Inflammatory macrophage treated with lipopolysaccharide for 1 hour (primary cell): ENCODE data around the gene FOXP1.

Experiments
- DNase-seq, 2 donors: peaks; one replicate each; pipeline ENCODE4 v3.0.0-alpha.2; 2020 to 2022

Gene FOXP1

GRCh38 chr3:71421820-71422566 is 161.5 kb downstream of the FOXP1 start:
- no peak for DNase-seq

- DNase-seq, result no peak
Observed at GRCh38 chr3:71421475-71421819, 162.1 kb downstream of the FOXP1 start.

DNA sequence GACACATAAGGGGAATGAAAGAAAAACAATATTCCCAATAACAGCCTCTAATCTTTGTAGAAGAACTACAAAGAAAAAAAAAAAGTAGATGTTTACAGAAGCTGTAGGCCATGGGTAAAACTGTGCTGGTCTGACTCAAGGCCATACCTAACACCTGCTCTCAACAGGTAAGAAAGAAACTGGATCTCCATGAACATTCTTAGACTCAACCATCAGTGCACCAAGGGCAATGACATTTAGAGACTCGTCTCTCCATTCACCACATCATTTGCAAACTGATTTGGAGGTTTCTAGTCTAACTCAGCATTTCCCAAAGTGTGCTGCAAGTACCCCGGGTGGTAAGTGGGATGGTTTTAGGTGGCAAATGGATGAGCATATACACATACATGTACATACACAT is 164.2 kb downstream of the FOXP1 start:
- DNase-seq, result no peak

DNA sequence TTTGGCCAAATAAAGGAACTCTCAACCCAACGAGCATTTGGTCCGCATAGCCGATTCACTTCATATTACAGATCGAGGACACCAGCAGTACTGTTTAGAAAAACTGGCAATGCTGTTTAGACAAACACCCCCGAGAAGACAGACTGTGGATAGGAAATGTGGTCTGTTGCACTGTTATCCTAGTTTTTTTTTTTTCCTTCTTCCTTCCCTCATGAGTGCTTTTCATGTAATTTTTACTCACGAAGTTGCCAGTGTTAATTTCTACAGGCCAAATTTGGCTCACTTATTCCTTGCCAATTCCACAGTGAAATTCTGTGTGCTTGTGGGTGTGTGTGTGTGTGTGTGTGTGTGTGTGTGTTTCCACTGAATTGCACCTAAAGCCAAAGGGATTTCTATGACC is 165.7 kb downstream of the FOXP1 start:
- DNase-seq, result no peak

GRCh38 chr3:71416876-71417275 is 166.7 kb downstream of the FOXP1 start:
- no peak for DNase-seq

DNA sequence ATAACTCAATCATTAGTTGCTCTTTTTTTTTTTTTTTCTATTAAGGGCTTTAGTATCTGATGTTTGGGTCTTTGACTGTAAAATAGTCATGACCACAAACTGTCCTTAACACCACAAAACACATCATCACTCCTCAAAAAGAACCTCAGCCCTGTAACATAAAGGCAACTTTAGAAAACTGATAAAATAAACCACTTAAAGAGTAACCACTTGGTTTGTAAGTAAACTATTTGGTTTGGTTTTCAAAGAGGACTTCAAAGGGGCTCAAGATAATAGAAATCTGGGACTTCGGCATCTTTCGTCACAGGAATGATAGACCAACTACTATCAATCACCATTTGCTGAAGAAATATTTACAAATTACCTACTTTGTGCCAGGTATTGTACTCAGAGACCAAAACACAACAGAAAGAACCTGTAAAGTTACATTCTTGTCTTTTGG is 167.8 kb downstream of the FOXP1 start:
- DNase-seq, result no peak

DNA sequence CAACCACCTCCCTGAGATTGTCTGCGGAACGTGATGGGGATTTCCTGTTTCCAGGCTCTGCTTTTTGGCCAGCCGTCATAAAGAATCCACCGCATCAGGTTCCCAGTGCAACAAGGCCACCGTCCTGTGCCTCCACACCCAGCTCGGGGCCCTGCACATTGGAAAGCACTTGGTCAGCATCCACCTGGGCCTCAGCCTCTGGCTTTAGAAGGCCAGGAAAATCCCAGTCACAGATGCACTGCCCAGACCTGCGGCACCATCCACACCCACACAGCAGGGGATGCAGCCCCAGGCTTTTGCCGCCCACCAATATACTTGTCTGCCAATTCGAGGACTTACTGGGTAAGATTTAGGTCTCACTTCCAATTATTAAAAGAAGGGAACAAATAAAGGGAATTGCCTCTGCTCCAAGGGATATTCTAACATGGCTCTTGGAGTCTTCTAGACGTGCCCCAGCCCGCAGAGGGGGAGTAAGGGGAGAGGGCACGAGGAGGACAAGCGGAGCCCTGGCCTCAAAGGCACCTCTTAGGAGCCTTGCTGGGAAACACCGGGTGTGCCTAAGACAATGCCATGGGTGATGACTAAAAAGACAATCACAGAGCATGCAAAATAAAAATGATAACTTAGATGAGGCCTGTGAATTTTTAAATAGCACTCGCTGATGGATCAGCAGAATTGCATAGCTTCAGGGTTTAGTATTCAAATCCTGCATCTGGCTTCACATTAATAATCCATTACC is 169.2 kb downstream of the FOXP1 start:
- no peak for DNase-seq

DNA sequence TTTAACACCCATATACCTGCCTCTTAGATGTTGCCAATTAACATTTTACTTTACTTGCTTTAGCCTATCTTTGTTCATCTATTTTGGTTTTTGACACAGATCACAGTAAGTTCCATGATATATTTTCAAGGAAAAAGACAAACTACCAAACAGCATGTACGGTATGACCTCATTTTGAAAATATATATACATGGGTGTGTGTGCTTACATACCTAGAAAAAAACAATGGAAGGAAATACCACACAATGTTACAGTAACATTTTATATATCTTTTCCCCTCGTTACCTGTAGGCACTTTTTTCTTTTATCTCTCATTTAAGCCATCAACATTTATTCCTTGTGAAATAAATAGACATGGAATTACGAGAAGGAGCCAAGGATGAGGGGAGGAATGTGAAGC is 170.0 kb downstream of the FOXP1 start:
- no peak for DNase-seq

DNA sequence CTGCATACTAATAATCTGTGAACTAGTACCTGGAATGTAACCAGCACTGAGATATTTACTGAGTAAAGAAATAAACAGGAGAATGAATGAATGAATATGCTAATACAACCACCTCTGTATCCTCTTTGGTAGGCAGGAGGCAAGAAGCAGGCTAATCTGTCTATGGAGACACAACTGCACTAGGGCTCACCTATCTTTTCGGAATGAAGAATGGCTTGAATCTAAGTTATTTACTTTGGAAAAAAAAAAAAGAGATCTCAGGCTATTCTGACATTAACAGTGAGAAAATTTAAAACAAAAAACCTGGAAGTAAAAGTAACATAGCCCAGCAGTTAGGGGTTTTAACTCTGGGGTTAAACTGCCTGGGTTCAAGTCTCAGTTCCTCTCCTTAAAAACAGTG is 174.2 kb downstream of the FOXP1 start:
- DNase-seq, result no peak

DNA sequence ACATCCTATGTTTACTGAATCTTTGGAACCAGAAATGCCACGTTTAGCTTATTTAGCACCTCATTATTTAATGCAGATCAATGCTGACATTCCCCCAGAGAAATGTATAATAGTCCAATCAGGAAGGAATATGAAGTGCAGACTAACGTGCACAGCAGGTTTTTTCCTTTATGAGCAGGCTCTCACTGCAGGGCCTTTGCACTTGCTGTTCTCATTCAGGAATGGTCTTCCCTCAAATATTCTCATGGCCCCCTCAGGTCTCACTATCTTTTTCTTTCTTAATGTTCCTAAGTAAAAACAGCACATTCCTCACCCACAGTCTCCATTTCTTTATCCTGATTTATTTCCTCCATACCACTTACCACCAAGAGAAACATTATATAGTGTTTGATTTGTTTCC is 174.6 kb downstream of the FOXP1 start:
- no peak for DNase-seq

DNA sequence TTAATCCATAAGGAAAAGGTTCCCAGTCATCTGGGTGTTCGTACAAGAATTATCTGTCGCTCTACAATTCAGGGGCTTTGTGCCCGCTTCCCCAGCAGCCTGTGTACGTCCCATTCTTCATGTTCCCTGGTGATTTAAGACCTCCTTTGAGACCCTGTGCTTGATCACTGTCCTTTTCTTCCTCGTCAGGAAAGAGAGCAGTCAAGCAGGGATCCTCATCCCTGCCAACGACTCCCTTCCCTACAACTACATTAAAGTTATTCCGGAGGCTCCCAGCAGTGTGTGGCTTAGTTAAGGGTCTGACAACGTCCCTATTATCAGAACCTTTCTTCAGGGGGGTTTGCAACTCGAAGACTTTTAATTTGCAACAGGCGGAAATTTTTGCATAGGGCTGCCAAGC is 175.7 kb downstream of the FOXP1 start:
- no peak for DNase-seq

DNA sequence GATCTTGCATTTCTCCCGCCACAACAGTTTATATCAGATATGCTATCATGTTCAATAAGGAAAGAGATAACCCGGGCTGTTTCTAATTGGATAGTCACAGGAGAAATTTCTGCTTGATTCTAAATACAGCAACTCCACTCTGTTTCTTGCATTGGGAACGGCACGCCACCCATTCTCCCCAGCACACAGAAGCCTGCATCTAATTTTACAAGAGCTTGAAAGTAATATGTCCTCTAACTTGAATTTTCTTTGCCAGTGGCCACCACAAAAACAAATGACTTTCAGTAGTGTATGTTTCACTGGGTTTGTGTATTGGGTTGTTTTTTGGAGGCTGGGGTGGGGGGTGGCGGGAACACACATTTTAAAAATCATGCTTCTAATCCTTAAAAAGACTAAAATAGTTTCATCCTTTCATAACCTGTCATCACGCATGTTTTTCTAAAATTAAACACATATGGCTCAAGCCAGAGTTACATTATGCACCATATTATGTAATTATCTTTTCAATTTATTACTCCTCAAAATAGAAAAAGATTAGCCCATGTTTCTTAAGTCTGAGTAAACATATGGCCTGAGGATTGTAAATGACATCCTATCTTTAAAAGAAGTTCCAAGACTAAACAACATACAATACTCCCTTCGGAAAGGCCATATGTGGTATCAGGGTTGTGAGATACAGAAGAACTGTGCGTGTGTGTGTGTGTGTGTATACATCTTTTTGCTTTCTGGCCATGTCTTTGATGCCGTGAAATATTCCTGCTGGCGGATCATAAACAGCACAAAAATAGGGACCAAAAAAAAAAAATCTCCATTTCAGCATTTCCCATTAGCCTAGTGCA is 176.3 kb downstream of the FOXP1 start:
- no peak for DNase-seq

- no peak for DNase-seq
Observed at GRCh38 chr3:71402911-71403310, 180.6 kb downstream of the FOXP1 start.

DNA sequence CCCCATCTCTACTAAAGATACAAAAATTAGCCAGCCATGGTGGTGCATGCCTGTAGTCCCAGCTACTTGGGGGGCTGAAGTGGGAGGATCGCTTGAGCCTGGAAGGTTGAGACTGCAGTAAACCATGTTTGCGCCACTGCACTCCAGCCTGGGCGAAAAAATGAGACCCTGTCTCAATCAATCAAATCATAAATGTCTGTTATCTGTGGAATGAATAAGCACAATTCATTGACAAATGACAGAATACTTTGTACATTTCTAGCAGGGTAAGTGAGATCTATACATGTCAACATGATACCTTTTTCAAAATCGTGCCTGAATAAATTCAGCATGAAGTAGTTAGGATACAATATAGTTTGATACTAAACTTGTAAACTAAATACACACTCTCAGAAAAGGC is 181.2 kb downstream of the FOXP1 start:
- DNase-seq, result no peak

DNA sequence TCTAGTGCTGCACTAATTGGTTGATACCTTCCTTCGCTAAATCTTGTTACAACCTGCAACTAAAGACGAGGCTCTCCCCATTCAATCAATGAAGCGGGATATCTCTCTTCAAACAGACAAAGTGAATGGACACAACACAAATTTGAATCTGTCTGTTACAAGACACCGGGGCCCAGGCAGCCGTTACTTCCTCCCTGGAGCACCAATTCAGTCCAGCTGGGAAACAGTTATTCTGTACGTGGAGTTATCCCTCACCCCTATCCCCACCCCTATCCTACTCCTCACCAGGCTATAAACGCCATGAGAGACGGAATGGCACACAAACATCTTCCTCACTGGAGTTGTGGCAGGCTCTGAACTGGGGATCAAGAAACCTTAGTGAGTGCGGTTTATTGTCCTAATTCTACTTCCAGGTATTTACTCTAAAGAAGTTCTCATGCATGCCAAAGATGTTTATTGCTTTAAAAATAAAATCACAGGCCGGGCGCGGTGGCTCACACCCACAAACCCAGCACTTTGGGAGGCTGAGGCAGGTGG is 181.8 kb downstream of the FOXP1 start:
- DNase-seq, result no peak

GRCh38 chr3:71400986-71401451 is 182.5 kb downstream of the FOXP1 start:
- DNase-seq, result no peak

DNA sequence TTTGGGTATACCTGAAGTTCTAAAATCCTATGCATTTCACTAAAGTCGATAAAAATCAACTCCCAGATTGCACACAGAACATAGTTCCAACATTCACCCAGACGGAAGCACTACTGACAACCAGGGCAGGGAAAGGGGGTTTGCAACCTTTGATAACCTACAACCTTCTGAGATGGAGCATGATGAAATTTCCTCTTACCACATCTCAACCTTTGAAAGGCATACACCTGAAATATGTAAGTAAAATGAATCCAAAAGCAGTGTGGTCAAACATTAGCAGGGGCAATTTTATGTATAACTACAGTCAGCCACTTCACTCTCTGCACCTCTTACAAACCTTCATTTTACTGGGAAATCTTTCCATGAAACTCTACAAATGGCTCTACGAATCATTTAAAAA is 184.1 kb downstream of the FOXP1 start:
- DNase-seq, result no peak

- no peak for DNase-seq
Observed at GRCh38 chr3:71398157-71398836, 185.2 kb downstream of the FOXP1 start.

DNA sequence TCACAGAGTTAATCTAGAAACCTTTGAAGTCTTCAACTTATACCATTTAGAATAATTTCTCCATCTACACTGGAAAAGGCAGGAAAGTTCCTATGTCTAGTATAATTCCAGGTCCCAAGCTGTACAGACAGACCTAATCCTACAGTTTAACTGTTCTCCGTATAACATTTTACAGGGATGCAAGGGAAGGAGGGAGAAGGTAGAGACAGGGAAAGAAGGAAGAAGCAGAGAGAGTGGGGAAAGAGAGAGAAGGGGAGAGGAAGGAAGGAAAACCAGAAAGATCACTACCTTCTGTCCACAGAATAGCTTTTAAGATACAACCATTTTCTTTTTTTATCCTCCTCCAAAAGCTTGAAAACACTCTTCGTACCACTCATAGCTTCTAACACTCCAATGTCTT is 185.8 kb downstream of the FOXP1 start:
- DNase-seq, result no peak

GRCh38 chr3:71397046-71397445 is 186.5 kb downstream of the FOXP1 start:
- peak in 1 of 2 donors; percentile 60 for DNase-seq

DNA sequence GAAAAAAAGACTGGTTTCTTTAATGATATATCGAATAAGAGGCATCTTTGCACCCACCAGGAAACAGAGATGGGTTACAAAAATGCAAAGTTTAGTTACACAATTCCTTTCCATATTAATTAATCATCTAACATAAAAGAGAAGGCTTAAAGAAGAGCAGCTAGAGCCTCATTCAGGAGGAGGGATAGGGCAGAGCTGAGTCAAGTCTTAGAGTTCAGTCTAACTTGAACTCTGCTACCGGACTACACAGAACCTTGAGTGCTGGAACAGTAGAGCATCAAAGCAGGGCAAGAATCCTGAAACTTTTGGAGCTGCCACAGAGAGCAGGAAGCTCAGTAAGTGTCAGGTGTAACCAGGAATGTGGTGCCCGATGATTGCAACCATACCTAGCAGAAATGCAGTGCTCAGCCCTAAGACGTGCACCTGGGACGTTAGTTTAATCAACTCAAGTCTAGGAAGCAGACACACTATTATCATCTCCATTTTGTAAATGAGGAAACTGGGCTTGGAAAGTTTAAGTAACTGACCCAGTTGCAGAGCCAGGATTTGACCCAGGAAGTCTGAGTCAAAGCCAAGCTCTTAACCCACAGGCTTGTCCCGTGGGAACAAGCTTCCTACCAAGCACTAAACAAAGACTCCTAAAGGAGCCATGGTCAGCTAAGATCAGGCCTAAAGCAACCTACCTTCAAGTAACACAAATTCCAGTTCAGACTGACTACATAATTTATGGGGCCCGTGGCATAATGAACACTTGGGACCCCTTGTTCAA is 187.4 kb downstream of the FOXP1 start:
- peak; percentile 49 to 71 for DNase-seq

DNA sequence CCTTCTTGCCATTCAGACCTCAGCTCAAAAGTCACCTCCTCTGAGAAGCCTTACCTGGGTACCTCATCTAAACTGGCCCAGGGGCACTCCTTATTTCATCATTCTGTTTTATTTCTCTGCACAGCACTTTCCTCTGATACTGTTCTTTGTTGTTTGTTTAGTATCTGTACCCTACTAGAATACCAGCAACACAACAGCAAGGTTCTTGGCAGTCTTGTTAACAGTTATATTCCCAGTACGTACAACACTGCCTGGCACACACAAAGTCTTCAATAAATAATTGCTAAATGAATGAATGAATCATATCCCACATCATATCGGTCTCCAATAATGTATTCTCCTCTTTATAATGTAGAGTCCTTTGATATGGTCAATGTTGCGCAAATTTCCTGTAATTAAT is 188.1 kb downstream of the FOXP1 start:
- DNase-seq, result no peak
